Sigmoid colon (tissue), 7 donors: ENCODE results near the gene POT1. TPM values are rescaled to one million over a fixed set of nuclear protein-coding genes. Genes with fewer than 3 reads are reported as not detected.

Experiments used
- DNase-seq: peaks from one replicate; pipeline ENCODE4 v3.0.0-alpha.2; 2019
- H3K27ac ChIP-seq, 4 donors: fragments of 200-600 bp; sonication (generic); one replicate each; pipeline ENCODE4 v1.5.1; 2016 to 2019; ENCODE audit warnings: mild to moderate bottlenecking in 1 of 4
- H3K27me3 ChIP-seq, 3 donors: fragments of 200-600 bp; sonication (generic); one replicate each; pipeline ENCODE4 v1.5.1; 2019; ENCODE audit warnings: mild to moderate bottlenecking in 1 of 3
- H3K36me3 ChIP-seq, 4 donors: fragments of 200-600 bp; sonication (generic); one replicate each; pipeline ENCODE4 v1.5.1; 2016 to 2019
- H3K4me1 ChIP-seq, 4 donors: fragments of 200-600 bp; sonication (generic); one replicate each; pipeline ENCODE4 v1.5.1; 2017 to 2019
- H3K4me3 ChIP-seq, 4 donors: fragments of 200-600 bp; sonication (generic); one replicate each; pipeline ENCODE4 v1.5.1; 2017 to 2019; ENCODE audit warnings: mild to moderate bottlenecking in 2 of 4, moderate library complexity in 1 of 4
- H3K9me3 ChIP-seq, 4 donors: fragments of 200-600 bp in 3 of 4; sonication (generic) in 3 of 4; one replicate each; pipeline versions ENCODE4 v1.5.1 to v1.6.1; 2013 to 2019
- CTCF ChIP-seq, 4 experiments: fragments of 450-650 bp in 3 of 4; fragments of 200-600 bp in 1 of 4; IDR thresholded peaks; one replicate each; pipeline ENCODE4 v1.5.1; 2016 to 2019; ENCODE audit warnings: antibody characterized with exemption in 4 of 4, mild to moderate bottlenecking in 3 of 4, moderate library complexity in 2 of 4
- EP300 ChIP-seq, 4 donors: sonication (generic); formaldehyde crosslinking; IDR thresholded peaks; one replicate each; pipeline ENCODE4 v1.6.1; 2017; ENCODE audit warnings: antibody characterized with exemption in 4 of 4
- POLR2A ChIP-seq, 2 donors: fragments of 450-650 bp; IDR thresholded peaks; one replicate each; pipeline ENCODE4 v1.6.1; 2016; ENCODE audit warnings: antibody characterized with exemption in 2 of 2, mild to moderate bottlenecking in 2 of 2, moderate library complexity in 2 of 2
- POLR2AphosphoS5 ChIP-seq, 4 donors: sonication (generic); formaldehyde crosslinking; IDR thresholded peaks; one replicate each; pipeline ENCODE4 v1.6.1; 2017; ENCODE audit warnings: antibody characterized with exemption in 4 of 4
- WGBS, 2 donors: extraction: QIAGEN DNeasy Blood & Tissue Kit; methylation state at CpG; one replicate each; pipeline ENCODE4 v1.1.7; 2013; 5-methylcytosine and 5-hydroxymethylcytosine counted together
- intact Hi-C: fragments of 100-400 bp; cut with DNase I; formaldehyde crosslinking; loops from one replicate; pipeline ENCODE4 v1.15.1; 2023
- polyA plus RNA-seq, 3 donors: library from polyadenylated mRNA; stranded (reverse); fragments of 200-250 nt; gene quantifications; one replicate each; pipeline ENCODE4 v1.2.3, GENCODE V29; 2013
- total RNA-seq, 4 donors: library from RNA; depleted of rRNA; stranded (reverse); fragments of >200 nt; gene quantifications; one replicate each; pipeline ENCODE4 v1.1.0, GENCODE V29; 2016
- donor health status: healthy with polysubstance abuse.
- donor health status: Bipolar disorder and iron deficiency.
- donor health status: healthy.

The POT1 gene
- total and polyA plus RNA-seq, 7 donors: 3.6 to 26.2 (median 18.9) TPM

- no peaks in the 10 kb centered on the region for H3K9me3 ChIP-seq
- 65 to 74% methylated on average over 3 of the region's 3 CpGs for WGBS, 2 donors
- no peaks in the 10 kb centered on the region for H3K4me1 ChIP-seq
- H3K27ac ChIP-seq: no peak overlapping the region
- DNase-seq: no peak
- no peak overlapping the region for H3K4me3 ChIP-seq
- H3K27me3 ChIP-seq: no peaks in the 10 kb centered on the region
- intact Hi-C loops: no loop called here
- no peak for TF ChIP-seq EP300 (IDR thresholded peaks at IDR 0.05)
- no peak for TF ChIP-seq POLR2A (IDR thresholded peaks at IDR 0.05)
- TF ChIP-seq POLR2AphosphoS5 (IDR thresholded peaks at IDR 0.05): no peak
- no peak for TF ChIP-seq CTCF (IDR thresholded peaks at IDR 0.05)
- no peaks in the 10 kb centered on the region for H3K36me3 ChIP-seq
These were observed 119.0 kb downstream of the POT1 start for GRCh38 chr7:124810605-124811004.

DNA sequence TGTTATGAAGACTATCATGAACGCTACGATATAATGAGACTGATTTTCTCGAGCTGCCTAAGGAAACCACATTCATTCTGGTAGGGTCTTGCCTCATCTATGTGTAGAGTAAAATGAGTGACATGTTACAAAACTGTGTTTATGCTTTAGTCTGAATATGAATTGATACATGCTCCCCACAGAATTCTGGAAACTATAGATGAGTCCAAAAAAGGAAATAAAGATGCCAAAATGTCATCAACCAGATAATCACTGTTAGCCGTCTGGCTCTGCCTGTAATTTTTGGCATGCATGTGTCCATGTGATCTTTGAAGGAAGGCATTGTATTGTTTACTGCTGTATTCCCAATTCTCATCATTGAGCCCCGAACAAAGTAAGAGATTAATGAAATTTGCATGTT, 121.4 kb downstream of the POT1 start:
- DNase-seq: no peak
- Histone ChIP-seq H3K4me1 (no peaks in the 10 kb centered on the region), H3K36me3 (no peaks in the 10 kb centered on the region), H3K4me3 (no peak overlapping the region), H3K9me3 (no peaks in the 10 kb centered on the region), H3K27me3 (no peaks in the 10 kb centered on the region), H3K27ac (no peak overlapping the region)
- 81 to 87% methylated on average over 5 of the region's 5 CpGs for WGBS, 2 donors
- TF ChIP-seq POLR2AphosphoS5 (IDR thresholded peaks at IDR 0.05) (no peak), CTCF (IDR thresholded peaks at IDR 0.05) (no peak), POLR2A (IDR thresholded peaks at IDR 0.05) (no peak), EP300 (IDR thresholded peaks at IDR 0.05) (no peak)
- intact Hi-C loops: no loop called here

DNA sequence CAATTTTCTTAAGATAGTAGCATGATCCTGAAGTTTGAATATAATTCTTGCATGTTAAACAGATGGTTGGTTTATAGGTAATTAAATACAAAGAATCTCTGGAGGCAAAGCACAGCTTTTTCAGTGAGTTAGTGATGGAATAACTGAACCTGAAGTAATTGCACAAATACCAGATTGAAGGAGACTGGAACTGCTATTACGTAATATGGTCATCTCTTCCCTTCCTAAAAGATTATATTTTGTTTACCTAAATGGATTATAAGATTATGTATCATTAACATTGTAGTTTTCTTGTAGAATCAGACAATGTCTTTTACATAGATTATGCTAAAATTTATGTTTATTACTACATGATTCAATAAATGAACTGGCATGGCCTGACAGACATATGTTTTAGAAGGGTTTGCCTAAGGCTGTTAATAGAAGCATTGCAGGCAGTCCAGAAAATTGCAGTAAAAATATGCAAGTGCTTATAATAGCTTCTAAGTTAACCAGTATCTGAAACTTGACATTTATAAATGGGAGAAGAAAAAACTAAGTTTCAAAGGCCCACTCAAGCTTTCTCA, 128.2 kb downstream of the POT1 start:
- TF ChIP-seq CTCF (IDR thresholded peaks at IDR 0.05) (no peak), EP300 (IDR thresholded peaks at IDR 0.05) (no peak), POLR2A (IDR thresholded peaks at IDR 0.05) (no peak), POLR2AphosphoS5 (IDR thresholded peaks at IDR 0.05) (no peak)
- Histone ChIP-seq H3K9me3 (no peaks in the 10 kb centered on the region), H3K27me3 (no peaks in the 10 kb centered on the region), H3K27ac (no peak overlapping the region), H3K36me3 (no peaks in the 10 kb centered on the region), H3K4me1 (peaks cover 0 to 10% (median 0%) of the 10 kb centered on the region in 4 donors), H3K4me3 (no peak overlapping the region)
- 75 to 85% methylated on average over 1 of the region's 1 CpG for WGBS, 2 donors
- no peak for DNase-seq
- intact Hi-C loops: no loop called here

DNA sequence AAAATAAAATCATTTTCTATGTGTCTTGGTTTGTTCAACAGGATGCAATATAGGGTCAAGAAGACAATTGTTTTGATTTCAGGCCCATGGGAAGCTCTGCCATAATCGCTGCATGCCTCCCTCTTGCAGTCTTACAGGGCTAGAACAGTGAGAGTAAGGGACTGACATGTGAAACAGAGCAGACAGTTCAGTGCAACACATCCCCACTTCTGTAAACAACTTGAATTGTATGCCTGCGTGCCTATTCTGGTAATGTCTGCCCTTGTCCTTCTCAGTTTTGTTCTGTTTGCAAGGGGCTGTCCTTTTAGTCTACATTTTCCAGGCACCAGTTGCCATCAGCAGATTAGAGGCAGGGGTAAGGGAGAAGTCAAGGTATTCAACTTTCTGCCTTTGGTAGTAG, 129.2 kb downstream of the POT1 start:
- intact Hi-C loops: no loop called here
- TF ChIP-seq EP300 (IDR thresholded peaks at IDR 0.05): no peak
- Histone ChIP-seq H3K4me1 (peaks cover 0 to 10% (median 0%) of the 10 kb centered on the region in 4 donors), H3K4me3 (no peak overlapping the region), H3K36me3 (no peaks in the 10 kb centered on the region), H3K27me3 (no peaks in the 10 kb centered on the region), H3K27ac (no peak overlapping the region), H3K9me3 (no peaks in the 10 kb centered on the region)
- DNase-seq: no peak
- WGBS, 2 donors: 67 to 71% methylated on average over 2 of the region's 2 CpGs

- H3K4me3 ChIP-seq: no peak overlapping the region
- no peaks in the 10 kb centered on the region for H3K36me3 ChIP-seq
- TF ChIP-seq EP300 (IDR thresholded peaks at IDR 0.05) (no peak), POLR2AphosphoS5 (IDR thresholded peaks at IDR 0.05) (no peak), POLR2A (IDR thresholded peaks at IDR 0.05) (no peak), CTCF (IDR thresholded peaks at IDR 0.05) (no peak)
- H3K4me1 ChIP-seq: peaks cover 0 to 10% (median 0%) of the 10 kb centered on the region in 4 donors
- DNase-seq: no peak
- intact Hi-C loops: no loop called here
- H3K9me3 ChIP-seq: no peaks in the 10 kb centered on the region
- no peaks in the 10 kb centered on the region for H3K27me3 ChIP-seq
- WGBS, 2 donors: 83 to 87% methylated on average over 6 of the region's 6 CpGs
- no peak overlapping the region for H3K27ac ChIP-seq
These were observed 130.2 kb downstream of the POT1 start for GRCh38 chr7:124799448-124799847.
